ENCODE measurements around the gene PLOD1.
A peak's percentile ranks its signal among the peaks of the same experiment; 100 is the strongest.
"Not testable (repeated sequence)": the region's sequence is repeated elsewhere in the genome, so short reads cannot be mapped to it uniquely, and the experiment has no call there.

PLOD1 gene

DNA sequence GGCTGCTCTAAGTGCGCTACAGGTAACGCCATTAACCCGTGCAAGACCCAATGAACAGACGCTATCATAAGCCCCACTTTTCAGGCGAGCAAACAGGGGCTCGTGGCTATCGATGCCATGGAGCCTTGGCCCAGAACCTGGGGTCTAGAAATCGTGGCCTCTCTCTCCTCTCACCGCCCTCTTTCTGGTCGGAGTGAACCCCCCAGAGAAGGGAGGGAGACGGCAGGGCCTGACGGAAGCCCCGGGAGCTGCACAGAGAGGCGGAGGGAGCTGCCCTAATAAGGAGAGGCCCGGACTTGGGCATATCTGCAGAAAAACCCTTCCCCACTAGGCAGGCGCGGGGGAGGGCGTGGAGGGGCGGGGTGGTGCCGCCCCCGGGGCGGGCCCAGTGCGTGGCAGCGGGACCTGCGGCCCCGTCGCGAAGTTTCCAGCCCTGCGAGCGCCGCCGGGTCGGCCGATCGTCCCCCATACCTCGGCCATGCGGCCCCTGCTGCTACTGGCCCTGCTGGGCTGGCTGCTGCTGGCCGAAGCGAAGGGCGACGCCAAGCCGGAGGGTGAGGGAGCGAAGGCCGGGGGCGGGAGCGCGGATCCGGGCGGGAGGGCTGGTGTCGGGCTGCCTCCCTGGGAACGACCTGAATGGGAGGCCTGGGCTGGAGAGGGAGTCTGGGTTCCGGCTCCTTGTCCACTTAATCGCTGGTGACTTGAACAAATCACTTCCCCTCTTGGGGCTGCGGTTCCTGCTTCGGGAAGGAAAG lies at the start of gene PLOD1:
Gene PLOD1, plus strand, starts transcription at position 416 of the 755 bp plus-strand sequence. Its CDS starts 63 bp downstream, at position 479.
- DNase-seq = peak; percentile 60 to 75

GRCh38 chr1:11885916-11886315 lies 48.6 kb upstream of the PLOD1 start:
- no peak for DNase-seq

GRCh38 chr1:11886986-11887665 lies 47.4 kb upstream of the PLOD1 start:
- DNase-seq = no peak

DNA sequence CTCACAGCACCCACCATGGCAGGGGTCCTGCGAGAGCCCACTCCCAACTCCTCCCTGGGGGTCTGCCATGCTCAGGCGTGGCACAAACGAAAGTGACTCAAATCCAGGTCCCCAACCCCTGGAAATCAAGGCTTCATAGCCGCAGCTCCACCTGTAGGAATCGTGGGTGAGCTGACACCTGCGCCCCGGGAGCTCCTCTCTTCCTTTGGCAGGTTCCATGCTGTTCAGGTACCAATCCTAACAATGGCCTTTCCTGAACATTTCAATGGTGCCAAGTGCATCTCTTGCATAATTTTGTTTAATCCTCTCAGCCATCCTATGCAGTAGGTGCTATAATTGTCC lies 46.9 kb upstream of the PLOD1 start:
- no peak for DNase-seq

DNA sequence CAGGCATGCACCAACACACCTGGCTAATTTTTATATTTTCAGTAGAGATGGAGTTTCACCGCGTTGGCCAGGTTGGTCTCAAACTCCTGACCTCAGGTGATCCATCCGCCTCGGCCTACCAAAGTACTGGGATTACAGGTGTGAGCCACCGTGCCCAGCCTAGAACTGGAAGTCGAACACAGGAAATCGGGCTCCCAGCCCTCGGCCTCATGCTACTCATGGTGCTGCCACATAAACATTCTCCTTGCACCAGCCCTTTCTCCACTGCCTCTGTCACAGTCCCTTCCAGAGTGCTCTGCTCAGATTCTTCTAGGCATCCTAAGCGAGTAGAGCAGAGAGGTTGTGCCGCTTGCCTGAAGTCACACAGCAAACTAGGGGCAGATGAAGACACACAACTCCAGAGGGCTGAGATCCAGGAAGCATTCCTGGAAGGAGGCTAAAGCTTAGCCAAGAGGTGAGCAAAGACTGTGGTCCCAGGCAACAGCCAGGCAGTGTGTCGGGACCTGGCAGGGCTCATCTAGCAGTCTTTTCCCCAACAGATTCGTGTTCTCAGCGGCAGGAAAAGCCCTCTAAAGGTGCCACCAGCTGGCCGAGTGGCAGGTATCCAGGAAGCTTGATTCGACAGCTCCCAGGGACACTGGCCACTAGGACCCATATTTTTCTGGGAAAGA lies 46.2 kb upstream of the PLOD1 start:
- DNase-seq = no peak

- DNase-seq = no peak
These were observed 45.7 kb upstream of the PLOD1 start for GRCh38 chr1:11888877-11889208.

DNA sequence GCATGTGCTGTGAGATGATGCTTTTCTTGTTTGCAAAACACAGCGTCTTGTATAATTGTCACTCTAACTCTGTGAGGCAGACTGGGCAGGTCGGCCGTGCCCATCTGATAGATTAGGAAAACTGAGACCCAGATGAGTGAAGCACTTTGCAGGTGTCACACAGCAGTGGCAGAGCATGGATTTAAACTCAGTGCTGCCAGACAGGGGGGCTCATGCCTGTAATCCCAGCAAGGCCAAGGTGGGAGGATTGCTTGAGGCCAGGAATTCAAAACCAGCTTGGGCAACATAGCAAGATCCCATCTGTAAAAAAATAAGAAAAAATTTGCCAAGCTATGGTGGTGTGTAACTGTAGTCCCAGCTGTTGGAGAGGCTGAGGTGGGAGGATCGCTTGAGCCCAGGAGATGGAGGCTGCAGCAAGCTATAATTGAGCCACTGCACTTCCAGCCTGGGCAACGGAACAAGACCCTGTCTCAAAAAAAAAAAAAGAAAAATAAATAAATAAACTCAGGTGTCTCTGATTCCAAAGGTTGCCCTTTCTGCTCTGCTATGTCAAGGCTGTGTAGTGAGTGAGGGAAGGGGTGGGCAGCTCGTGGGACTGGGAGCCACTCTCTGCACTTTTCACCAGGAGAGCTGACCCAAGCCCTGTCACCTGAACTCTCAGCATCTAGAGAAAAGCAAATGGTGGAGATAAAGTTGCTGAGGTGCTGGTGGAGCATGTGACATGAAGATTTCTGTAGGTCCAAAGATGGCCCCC lies 42.9 kb upstream of the PLOD1 start:
- no peak for DNase-seq

- DNase-seq = peak; percentile 46 to 53
These were observed 40.6 kb upstream of the PLOD1 start for GRCh38 chr1:11893907-11894251.

GRCh38 chr1:11894501-11894900 lies 40.0 kb upstream of the PLOD1 start:
- DNase-seq = not testable (repeated sequence)

DNA sequence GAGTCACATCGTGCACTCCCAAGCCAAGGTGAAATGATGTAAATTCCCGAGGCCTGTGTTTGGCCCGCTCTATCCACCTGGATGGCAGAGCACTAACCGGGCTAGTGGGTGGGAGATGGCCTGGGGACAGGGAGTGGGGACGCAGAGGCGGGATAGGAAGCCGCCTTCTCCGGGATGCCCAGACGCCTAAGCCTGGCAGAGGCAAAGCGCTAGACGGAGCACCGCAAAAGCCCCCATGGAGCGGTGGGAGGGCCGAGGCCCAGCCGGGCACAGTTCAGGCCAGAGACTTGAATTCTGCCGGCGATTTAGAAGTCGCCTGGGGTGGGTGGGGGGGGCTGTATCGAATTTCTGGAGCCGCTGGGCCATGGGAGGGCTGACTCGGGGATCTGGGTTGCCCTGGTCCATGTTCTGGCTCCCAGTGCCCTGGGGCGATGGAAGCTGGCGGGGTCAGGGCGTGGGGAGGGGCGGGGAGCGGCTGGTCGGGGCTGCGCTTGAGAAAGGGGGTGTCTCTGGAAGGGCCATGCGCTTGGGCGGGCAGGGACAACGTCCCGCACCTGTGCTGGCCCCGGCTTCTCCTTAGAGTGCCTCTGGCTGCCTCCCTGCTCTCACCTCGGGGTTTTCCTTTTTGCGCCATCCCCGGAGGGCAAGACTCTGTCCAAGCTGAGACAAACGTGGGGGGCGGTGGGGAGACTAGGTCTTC lies 36.3 kb upstream of the PLOD1 start:
- no peak for DNase-seq

DNA sequence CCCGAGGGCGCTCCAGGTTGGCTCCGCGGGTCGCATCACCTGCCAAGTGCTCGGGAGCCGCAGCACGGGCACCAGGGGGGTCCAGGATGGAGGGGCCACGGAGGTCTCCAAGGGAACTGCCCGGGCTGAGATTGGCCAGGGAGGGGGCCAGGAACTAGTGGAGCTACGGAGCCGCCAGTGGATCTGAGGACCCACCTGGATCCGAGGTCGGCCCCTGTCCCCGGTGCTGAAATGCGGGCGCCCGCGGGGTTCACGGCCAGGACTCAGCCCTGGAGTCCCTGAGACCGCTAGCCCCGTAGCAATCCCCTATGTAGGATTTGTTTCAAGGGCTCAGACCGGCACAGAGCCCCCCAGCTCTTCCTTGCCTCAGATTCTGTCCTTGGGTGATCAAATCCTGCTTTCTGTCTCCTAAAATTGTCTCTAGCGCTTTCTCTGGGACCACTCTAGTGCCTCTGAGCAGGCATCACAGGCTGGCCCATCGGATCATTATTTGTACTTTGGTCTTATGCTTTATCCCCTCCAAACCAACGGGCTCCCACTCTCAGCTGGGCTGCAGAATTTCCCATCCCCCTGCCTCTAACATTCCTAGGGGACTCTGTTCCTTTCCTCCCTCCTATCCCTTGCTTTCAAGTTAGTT lies 35.6 kb upstream of the PLOD1 start:
- no peak for DNase-seq

DNA sequence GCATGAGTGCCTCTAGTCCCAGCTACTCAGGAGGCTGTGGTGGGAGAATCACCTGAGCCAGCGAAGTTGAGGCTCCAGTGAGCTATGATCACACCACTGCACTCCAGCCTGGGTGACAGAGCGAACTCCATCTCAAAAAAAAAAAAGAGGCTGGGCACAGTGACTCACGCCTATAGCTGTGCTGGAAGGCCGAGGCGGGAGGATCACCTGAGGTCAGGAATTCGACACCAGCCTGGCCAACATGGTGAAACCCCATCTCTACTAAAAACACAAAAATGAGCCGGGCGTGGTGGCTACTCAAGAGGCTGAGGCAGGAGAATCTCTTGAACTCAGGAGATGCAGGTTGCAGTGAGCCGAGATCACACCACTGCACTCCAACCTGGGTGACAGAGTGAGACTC lies 33.1 kb upstream of the PLOD1 start:
- not testable (repeated sequence) for DNase-seq

DNA sequence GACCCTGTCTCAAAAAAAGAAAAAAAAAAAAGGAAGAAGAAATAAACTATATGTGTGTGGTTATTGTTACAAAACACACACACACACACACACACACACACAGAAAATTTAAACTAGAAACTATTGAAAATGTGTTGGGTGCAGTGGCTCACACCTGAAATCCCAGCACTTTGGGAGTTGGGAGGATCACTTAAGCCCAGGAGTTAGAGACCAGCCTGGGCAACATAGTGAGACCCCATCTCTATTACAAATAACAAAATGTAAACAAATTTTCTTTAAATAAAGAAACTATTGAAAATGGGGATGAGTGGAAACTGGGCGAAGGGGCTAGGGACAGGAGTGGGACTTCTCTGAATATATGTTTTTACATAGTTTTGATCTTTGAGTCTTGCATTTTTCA lies 31.3 kb upstream of the PLOD1 start:
- no peak for DNase-seq

GRCh38 chr1:11904156-11904555 lies 30.4 kb upstream of the PLOD1 start:
- not testable (repeated sequence) for DNase-seq

GRCh38 chr1:11904978-11905377 lies 29.5 kb upstream of the PLOD1 start:
- no peak for DNase-seq

DNA sequence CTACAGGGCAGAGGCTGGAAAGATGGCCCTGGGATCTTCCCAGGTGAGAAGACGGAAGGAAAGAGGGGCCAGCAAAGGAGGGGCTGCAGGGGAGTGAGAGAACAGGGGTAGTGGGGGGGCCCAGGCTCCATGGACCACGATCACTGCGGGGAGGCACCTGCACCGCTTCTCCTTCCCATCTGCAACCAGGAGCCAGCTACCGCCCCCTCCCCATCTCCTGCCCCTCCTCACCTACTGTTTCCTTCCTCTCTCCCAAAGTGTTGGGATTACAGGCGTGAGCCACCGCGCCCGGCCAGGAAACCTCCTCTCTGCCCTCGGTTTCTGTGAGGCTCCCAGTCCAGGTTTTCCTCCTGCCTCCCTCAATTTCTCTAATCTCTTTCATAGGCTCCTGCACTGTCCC lies 27.6 kb upstream of the PLOD1 start:
- DNase-seq = no peak

GRCh38 chr1:11907275-11908094 lies 27.0 kb upstream of the PLOD1 start:
- DNase-seq = peak; percentile 89 to 91

DNA sequence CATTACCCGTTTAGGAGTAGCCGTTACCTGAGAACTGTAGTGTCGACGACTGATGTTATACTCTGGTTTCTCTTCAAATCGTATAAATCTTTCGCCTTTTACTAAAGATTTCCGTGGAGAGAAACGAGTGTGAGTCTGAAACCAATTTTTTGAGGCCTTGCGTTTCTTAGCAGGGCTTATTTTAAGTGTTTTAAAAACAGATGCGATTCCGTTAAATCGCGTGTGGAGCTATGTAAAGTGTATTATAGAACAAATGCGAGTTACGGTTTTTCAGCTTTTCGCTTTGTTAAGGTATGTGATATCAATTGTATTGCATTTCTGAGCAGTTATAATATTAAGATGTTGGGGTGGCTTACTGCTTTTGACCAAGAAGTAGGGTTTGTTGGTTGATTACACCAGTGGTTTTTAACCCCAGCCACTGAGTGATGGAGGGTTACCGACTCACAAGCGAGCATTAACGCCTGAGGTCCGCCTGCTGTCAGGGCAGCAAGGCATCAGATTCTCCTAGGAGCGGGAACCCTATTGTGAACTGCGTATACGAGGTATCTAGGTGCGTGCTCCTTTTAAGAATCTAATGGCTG lies 26.3 kb upstream of the PLOD1 start:
- DNase-seq = peak; percentile 98 to 99

DNA sequence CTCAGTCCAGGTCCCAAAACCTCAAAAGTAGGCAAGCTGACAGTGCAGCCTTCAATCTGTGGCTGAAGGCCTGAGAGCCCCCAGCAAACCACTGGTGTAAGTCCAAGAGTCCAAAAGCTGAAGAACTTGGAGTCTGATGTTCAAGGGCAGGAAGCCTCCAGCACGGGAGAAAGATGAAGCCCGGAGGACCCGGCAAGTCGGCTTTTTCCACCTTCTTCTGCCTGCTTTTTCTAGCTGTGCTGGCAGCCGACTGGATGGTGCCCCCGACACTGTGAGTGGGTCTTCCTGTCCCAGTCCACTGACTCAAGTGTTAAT lies 23.6 kb upstream of the PLOD1 start:
- not testable (repeated sequence) for DNase-seq

- no peak for DNase-seq
These were observed 22.5 kb upstream of the PLOD1 start for GRCh38 chr1:11912000-11912399.

Data from SHP77 (cell line).